Umbilical cord (tissue), 2 donors: ENCODE data around the gene ZBTB17. TPM values are rescaled to one million over a fixed set of nuclear protein-coding genes. Genes with fewer than 3 reads are reported as not detected.
A peak's percentile ranks its signal among the peaks of the same experiment; 100 is the strongest.
"Not testable (repeated sequence)": the region's sequence is repeated elsewhere in the genome, so short reads cannot be mapped to it uniquely, and the experiment has no call there.

Source experiments
- DNase-seq: peaks from one replicate; pipeline ENCODE4 v3.0.0-alpha.2; 2015; ENCODE audit warnings: low spot score
- total RNA-seq: library from RNA; depleted of rRNA; stranded (reverse); fragments of >200 nt; gene quantifications from one replicate; pipeline ENCODE4 v1.2.3, GENCODE V29; 2014; ENCODE audit warnings: low replicate concordance; ENCODE audit not compliant: insufficient read depth

ZBTB17 gene
- total RNA-seq, 1 donor from 2014 or later: 33.2 TPM

DNA sequence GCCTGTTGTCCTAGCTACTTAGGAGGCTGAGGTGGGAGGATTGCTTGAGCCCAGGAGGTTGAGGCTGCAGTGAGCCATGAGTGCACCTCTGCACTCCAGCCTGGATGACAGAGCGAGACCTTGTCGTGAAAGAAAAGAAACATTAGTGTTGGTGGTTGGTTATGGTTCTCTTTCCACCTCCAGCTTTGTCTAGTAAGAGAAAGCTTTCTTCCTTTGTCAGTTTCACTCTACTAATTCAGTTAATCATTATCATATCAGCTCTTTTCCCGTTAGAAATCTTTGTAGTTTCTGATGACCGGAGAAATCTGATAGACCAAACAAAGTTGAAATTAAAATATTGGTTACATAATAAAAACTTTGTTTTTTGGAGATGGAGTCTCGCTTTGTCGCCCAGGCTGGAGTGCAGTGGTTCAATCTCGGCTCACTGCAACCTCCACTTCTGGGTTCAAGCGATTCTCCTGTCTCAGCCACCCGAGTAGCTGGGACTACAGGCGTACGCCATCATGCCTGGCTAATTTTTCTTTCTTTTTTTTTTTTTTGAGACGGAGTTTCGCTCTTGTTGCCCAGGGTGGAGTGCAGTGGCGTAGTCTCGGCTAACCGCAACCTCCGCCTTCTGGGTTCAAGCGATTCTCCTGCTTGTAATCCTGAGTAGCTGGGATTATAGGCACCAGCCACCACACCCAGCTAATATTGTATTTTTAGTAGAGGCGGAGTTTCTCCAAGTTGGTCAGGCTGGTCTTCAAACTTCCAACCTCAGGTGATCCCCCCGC lies 78.9 kb downstream of the ZBTB17 start:
- DNase-seq: not testable (repeated sequence)

GRCh38 chr1:15895233-15895632 lies 80.7 kb downstream of the ZBTB17 start:
- DNase-seq: no peak

DNA sequence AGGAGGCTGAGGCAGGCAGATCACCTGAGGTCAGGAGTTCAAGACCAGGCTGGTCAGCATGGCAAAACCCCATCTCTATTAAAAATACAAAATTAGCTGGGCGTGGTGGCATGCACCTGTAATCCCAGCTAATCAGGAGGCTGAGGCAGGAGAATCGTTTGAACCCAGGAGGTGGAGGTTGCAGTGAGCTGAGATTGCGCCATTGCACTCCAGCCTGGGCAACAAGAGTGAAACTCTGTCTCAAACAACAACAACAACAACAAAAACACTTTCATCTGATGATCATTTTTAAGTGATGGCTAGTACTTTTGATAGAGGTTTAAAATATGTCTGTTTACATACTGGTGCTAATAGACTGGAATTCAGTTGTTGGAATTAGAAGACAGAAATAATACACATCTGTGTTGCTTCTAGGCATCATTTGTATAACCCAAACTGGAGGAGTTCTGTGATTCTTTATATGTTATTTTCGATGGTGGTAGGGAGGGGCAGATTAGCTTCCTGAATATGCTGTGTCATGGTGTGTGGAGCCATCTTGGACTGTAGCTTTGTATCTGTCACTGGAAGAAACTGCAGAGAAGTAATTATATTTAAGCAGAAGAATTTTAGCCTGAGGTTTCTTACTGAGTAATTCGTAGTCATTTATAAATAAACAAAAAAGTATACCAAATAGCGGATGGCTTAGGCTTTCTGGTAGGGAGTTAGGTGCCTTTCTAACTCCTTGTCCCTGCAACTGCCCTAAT lies 82.9 kb downstream of the ZBTB17 start:
- peak; percentile 20 for DNase-seq

Other genes starting within 250 kb of the ZBTB17 start
- gene SLC25A34, start 239.8 kb downstream of the ZBTB17 start, total RNA-seq: 0.48 TPM
- gene TMEM82, start 233.6 kb downstream of the ZBTB17 start, total RNA-seq: not detected
- gene FBLIM1, start 217.3 kb downstream of the ZBTB17 start, total RNA-seq: 134 TPM
- gene UQCRHL, start 168.5 kb downstream of the ZBTB17 start, total RNA-seq: 0.96 TPM
- gene SPEN, start 128.4 kb downstream of the ZBTB17 start, total RNA-seq: 23.1 TPM
- gene SRARP, start 28.1 kb upstream of the ZBTB17 start, total RNA-seq: 0.24 TPM
- gene HSPB7, start 41.9 kb upstream of the ZBTB17 start, total RNA-seq: 4.3 TPM
- not detected for gene CLCNKA, start 45.9 kb upstream of the ZBTB17 start, total RNA-seq
- gene CLCNKB, start 67.7 kb upstream of the ZBTB17 start, total RNA-seq: not detected
- gene FAM131C, start 97.5 kb upstream of the ZBTB17 start, total RNA-seq: 3.6 TPM
- 21.7 TPM for gene EPHA2, start 180.0 kb upstream of the ZBTB17 start, total RNA-seq
- gene ARHGEF19, start 236.6 kb upstream of the ZBTB17 start, total RNA-seq: 26.5 TPM